GM23248 (cell line): ENCODE results near the gene LAMA4. TPM values are rescaled to one million over a fixed set of nuclear protein-coding genes. Genes with fewer than 3 reads are reported as not detected.
"Not testable (repeated sequence)": the region's sequence is repeated elsewhere in the genome, so short reads cannot be mapped to it uniquely, and the experiment has no call there.

Source experiments
- DNase-seq: peaks from one replicate; pipeline ENCODE4 v3.0.0-alpha.2; 2015
- H2AFZ ChIP-seq: fragments of 200-600 bp; sonication (generic); 2 replicates; pipeline ENCODE4 v1.6.1; 2016; ENCODE audit warnings: antibody characterized with exemption
- H3F3A ChIP-seq: fragments of 200-600 bp; sonication (generic); 2 replicates; pipeline ENCODE4 v1.6.1; 2016; ENCODE audit warnings: mild to moderate bottlenecking, antibody characterized with exemption, mixed run types; ENCODE audit not compliant: insufficient read depth
- H3K27ac ChIP-seq: fragments of 200-600 bp; sonication (generic); 2 replicates; pipeline ENCODE4 v1.5.1; 2016; ENCODE audit warnings: mild to moderate bottlenecking
- H3K27me3 ChIP-seq: fragments of 200-600 bp; sonication (generic); replicated peaks from 2 replicates; pipeline ENCODE4 v1.6.1; 2016; ENCODE audit warnings: mild to moderate bottlenecking; ENCODE audit not compliant: insufficient read depth
- H3K36me3 ChIP-seq: fragments of 200-600 bp; sonication (generic); 2 replicates; pipeline ENCODE4 v1.6.1; 2016; ENCODE audit warnings: low read depth, mild to moderate bottlenecking
- H3K4me1 ChIP-seq: fragments of 200-600 bp; sonication (generic); 2 replicates; pipeline ENCODE4 v1.6.1; 2016; ENCODE audit warnings: mild to moderate bottlenecking; ENCODE audit not compliant: insufficient read depth
- H3K4me2 ChIP-seq: fragments of 200-600 bp; sonication (generic); one replicate; pipeline ENCODE4 v1.6.1; 2016; ENCODE audit warnings: mild to moderate bottlenecking; ENCODE audit not compliant: unreplicated experiment
- H3K4me3 ChIP-seq: fragments of 200-600 bp; sonication (generic); 2 replicates; pipeline ENCODE4 v1.5.1; 2016; ENCODE audit warnings: mild to moderate bottlenecking
- H3K79me2 ChIP-seq: fragments of 200-600 bp; sonication (generic); 2 replicates; pipeline ENCODE4 v1.6.1; 2016; ENCODE audit warnings: mild to moderate bottlenecking; ENCODE audit not compliant: insufficient read depth
- H3K9ac ChIP-seq: fragments of 200-600 bp; sonication (generic); 2 replicates; pipeline ENCODE4 v1.6.1; 2016; ENCODE audit warnings: mild to moderate bottlenecking
- H3K9me2 ChIP-seq: fragments of 200-600 bp; sonication (generic); 2 replicates; pipeline ENCODE4 v1.6.1; 2016; ENCODE audit warnings: mixed run types, mild to moderate bottlenecking, moderate library complexity; ENCODE audit not compliant: insufficient read depth
- H3K9me3 ChIP-seq: fragments of 200-600 bp; sonication (generic); one replicate; pipeline ENCODE4 v1.6.1; 2017; ENCODE audit warnings: low read depth
- H4K20me1 ChIP-seq: fragments of 200-600 bp; sonication (generic); 2 replicates; pipeline ENCODE4 v1.6.0; 2016; ENCODE audit not compliant: insufficient read depth
- EZH2 ChIP-seq: fragments of 200-600 bp; sonication (generic); IDR thresholded peaks from 2 replicates; pipeline ENCODE4 v1.6.1; 2018; ENCODE audit warnings: antibody characterized with exemption, mild to moderate bottlenecking; ENCODE audit not compliant: insufficient read depth, poor library complexity, severe bottlenecking
- EZH2phosphoT487 ChIP-seq: fragments of 200-600 bp; sonication (generic); IDR thresholded peaks from 2 replicates; pipeline ENCODE4 v1.6.1; 2018; ENCODE audit warnings: antibody characterized with exemption, moderate library complexity, mild to moderate bottlenecking, low read depth; ENCODE audit not compliant: insufficient read depth
- WGBS, 2 experiments: methylation state at CpG; one replicate each; pipeline ENCODE4 v1.1.6; 2015 to 2017; ENCODE audit warnings: low lambda C conversion rate in 2 of 2, low coverage in 1 of 2; ENCODE audit errors: missing lambda C conversion rate in 2 of 2; 5-methylcytosine and 5-hydroxymethylcytosine counted together
- in situ Hi-C: fragments of 300-500 bp; cut with MboI; formaldehyde crosslinking; loops from 2 replicates; pipeline ENCODE4 v1.15.0; 2020
- polyA plus RNA-seq: library from polyadenylated mRNA; unstranded; fragments of >200 nt; fragmentation: Nextera tagmentation; extraction: Ambion mirVana; gene quantifications from 2 replicates; pipeline ENCODE4 v1.2.1, GENCODE V29; 2016
- total RNA-seq: library from RNA; depleted of rRNA; stranded (reverse); fragments of >200 nt; shearing (Covaris generic); gene quantifications from 2 replicates; pipeline ENCODE4 v1.2.3, GENCODE V29; 2014

Gene LAMA4
- total and polyA plus RNA-seq, 2 experiments from 2014 or later, result 331 to 429 TPM

DNA sequence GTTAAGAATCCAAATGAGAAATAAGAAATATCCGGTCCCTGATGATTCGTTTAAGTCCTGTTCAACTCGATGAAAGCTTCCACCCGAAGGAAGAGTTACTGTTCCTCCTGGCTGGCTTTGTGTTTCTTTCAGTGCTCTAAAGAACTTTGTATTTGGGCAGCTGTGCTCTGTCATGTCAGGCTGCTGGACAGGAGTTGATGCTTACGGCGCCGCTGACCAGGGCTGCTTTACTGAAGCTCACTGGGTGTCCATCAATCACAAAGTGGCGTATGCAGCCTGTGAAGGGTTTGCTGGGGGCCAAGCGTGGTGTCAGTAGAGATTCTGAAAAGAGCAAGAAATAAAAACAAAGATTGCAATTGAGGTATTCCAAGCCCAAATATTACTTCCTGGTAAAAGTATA, 145.1 kb downstream of the LAMA4 start:
- H3K9ac ChIP-seq, result no peak overlapping the region
- H3K4me2 ChIP-seq, result no peak overlapping the region
- H3K27me3 ChIP-seq, result no peaks in the 10 kb centered on the region
- no peak overlapping the region for H3K27ac ChIP-seq
- DNase-seq, result no peak
- no peaks in the 10 kb centered on the region for H3K9me2 ChIP-seq
- H3K4me1 ChIP-seq, result no peaks in the 10 kb centered on the region
- no peaks in the 10 kb centered on the region for H3K9me3 ChIP-seq
- peaks cover 88% of the 10 kb centered on the region for H3K36me3 ChIP-seq
- TF ChIP-seq EZH2 (no peak), EZH2phosphoT487 (no peak)
- H3K79me2 ChIP-seq, result no peaks in the 10 kb centered on the region
- WGBS, 2 experiments, result 66 to 74% methylated on average over 9 of the region's 9 CpGs
- no peaks in the 10 kb centered on the region for H4K20me1 ChIP-seq
- H3F3A ChIP-seq, result peaks cover 96% of the 10 kb centered on the region
- in situ Hi-C loops, result no loop called here
- H2AFZ ChIP-seq, result no peak overlapping the region
- no peak overlapping the region for H3K4me3 ChIP-seq

- Histone ChIP-seq H3K9ac (no peak overlapping the region), H3K27ac (no peak overlapping the region), H3K4me3 (no peak overlapping the region), H3K4me1 (no peaks in the 10 kb centered on the region), H3K27me3 (no peaks in the 10 kb centered on the region), H3K9me2 (no peaks in the 10 kb centered on the region), H3K9me3 (no peaks in the 10 kb centered on the region), H3K36me3 (peaks cover 70% of the 10 kb centered on the region), H4K20me1 (no peaks in the 10 kb centered on the region), H3K79me2 (no peaks in the 10 kb centered on the region), H3F3A (peaks cover 98% of the 10 kb centered on the region), H2AFZ (no peak overlapping the region), H3K4me2 (no peak overlapping the region)
- in situ Hi-C loops, result no loop called here
- 57 to 59% methylated on average over 2 of the region's 2 CpGs for WGBS, 2 experiments
- no peak for TF ChIP-seq EZH2
- no peak for TF ChIP-seq EZH2phosphoT487
- DNase-seq, result no peak
Observed at GRCh38 chr6:112106562-112106961, 147.8 kb downstream of the LAMA4 start.

DNA sequence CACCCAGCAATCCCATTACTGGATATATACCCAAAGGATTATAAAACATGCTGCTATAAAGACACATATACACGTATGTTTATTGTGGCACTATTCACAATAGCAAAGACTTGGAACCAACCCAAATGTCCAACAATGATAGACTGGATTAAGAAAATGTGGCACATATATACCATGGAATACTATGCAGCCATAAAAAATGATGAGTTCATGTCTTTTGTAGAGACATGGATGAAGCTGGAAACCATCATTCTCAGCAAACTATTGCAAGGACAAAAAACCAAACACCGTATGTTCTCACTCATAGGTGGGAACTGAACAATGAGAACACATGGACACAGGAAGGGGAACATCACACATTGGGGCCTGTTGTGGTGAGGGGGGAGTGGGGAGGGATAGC, 148.3 kb downstream of the LAMA4 start:
- DNase-seq, H3K9me2 ChIP-seq, H3K9ac ChIP-seq, H4K20me1 ChIP-seq, H2AFZ ChIP-seq, H3K4me3 ChIP-seq, H3K27me3 ChIP-seq, H3K4me1 ChIP-seq, H3K4me2 ChIP-seq, H3K9me3 ChIP-seq, H3K27ac ChIP-seq, H3K79me2 ChIP-seq, in situ Hi-C loops: not testable (repeated sequence)
- peaks cover 70% of the 10 kb centered on the region for H3K36me3 ChIP-seq
- H3F3A ChIP-seq, result peaks cover 98% of the 10 kb centered on the region
- WGBS, 2 experiments, result 93 to 100% methylated on average over 2 of the region's 2 CpGs

GRCh38 chr6:112100561-112100960, 153.8 kb downstream of the LAMA4 start:
- no peaks in the 10 kb centered on the region for H3K27me3 ChIP-seq
- no peaks in the 10 kb centered on the region for H3K4me1 ChIP-seq
- no peaks in the 10 kb centered on the region for H3K79me2 ChIP-seq
- no peak for TF ChIP-seq EZH2phosphoT487
- no peak for TF ChIP-seq EZH2
- peaks cover 88% of the 10 kb centered on the region for H3F3A ChIP-seq
- H2AFZ ChIP-seq, result no peak overlapping the region
- DNase-seq, result no peak
- no peak overlapping the region for H3K27ac ChIP-seq
- no peaks in the 10 kb centered on the region for H4K20me1 ChIP-seq
- no peak overlapping the region for H3K4me3 ChIP-seq
- H3K9ac ChIP-seq, result no peak overlapping the region
- H3K9me2 ChIP-seq, result no peaks in the 10 kb centered on the region
- in situ Hi-C loops, result no loop called here
- no peaks in the 10 kb centered on the region for H3K9me3 ChIP-seq
- no peak overlapping the region for H3K4me2 ChIP-seq
- H3K36me3 ChIP-seq, result peaks cover 18% of the 10 kb centered on the region
- 99 to 100% methylated on average over 4 of the region's 4 CpGs for WGBS, 2 experiments

DNA sequence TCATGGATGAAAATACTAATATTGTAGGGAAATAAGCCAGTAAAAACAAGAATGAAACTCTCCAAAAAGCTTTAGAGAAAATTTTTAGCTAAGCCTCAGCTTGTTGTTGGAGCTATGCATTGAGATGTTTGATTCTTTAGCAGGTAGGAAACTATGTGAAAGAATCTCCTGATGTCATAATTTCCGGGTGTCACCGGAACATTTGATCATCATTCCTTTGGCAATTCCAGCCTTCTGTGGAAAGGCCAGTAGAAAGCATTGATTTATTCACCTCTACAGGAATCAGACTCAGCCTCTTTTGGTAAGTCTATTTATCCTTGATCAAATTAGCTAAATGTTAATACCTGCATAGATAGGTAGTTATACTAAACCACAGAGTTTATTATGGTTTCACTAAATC, 157.5 kb downstream of the LAMA4 start:
- no peak for DNase-seq
- Histone ChIP-seq H4K20me1 (no peaks in the 10 kb centered on the region), H3K4me3 (no peak overlapping the region), H3K9me3 (no peaks in the 10 kb centered on the region), H3K36me3 (peaks cover 9% of the 10 kb centered on the region; the same call in 1 of the 2 replicates), H3K4me1 (no peaks in the 10 kb centered on the region), H3K9me2 (no peaks in the 10 kb centered on the region; the same call in 1 of the 2 replicates), H2AFZ (no peak overlapping the region), H3K9ac (no peak overlapping the region), H3K79me2 (no peaks in the 10 kb centered on the region), H3K27me3 (no peaks in the 10 kb centered on the region), H3K27ac (no peak overlapping the region), H3F3A (peaks cover 52% of the 10 kb centered on the region), H3K4me2 (no peak overlapping the region)
- no peak for TF ChIP-seq EZH2
- no peak for TF ChIP-seq EZH2phosphoT487
- in situ Hi-C loops, result no loop called here
- 89 to 100% methylated on average over 2 of the region's 2 CpGs for WGBS, 2 experiments
